Kidney (tissue), 14 donors: ENCODE measurements around the gene C1orf210. TPM values are rescaled to one million over a fixed set of nuclear protein-coding genes. Genes with fewer than 3 reads are reported as not detected.

Experiments used
- DNase-seq, 5 donors: peaks; one replicate each; pipeline ENCODE4 v3.0.0-alpha.2; 2013 to 2020
- FAIRE-seq: peaks from 2 replicates; lab custom pipeline; 2012; peaks lifted over from hg19 to GRCh38; lab: Jason Lieb, UNC
- H3K27ac ChIP-seq, 2 donors: one replicate each; pipeline ENCODE4 v1.7.0; 2013; ENCODE audit warnings: low read depth in 2 of 2, low read length in 2 of 2, inconsistent platforms in 1 of 2
- H3K27me3 ChIP-seq: one replicate; pipeline ENCODE4 v1.7.1; 2013; ENCODE audit warnings: low read length, inconsistent platforms; ENCODE audit not compliant: control insufficient read depth, insufficient read depth
- H3K36me3 ChIP-seq, 3 donors: one replicate each; pipeline versions ENCODE4 v1.7.0 to v1.7.1; 2013; ENCODE audit warnings: low read length in 3 of 3, control low read depth in 1 of 3, inconsistent platforms in 1 of 3; ENCODE audit not compliant: insufficient read depth in 3 of 3, control insufficient read depth in 2 of 3
- H3K4me1 ChIP-seq, 3 donors: one replicate each; pipeline versions ENCODE4 v1.7.0 to v1.7.1; 2013; ENCODE audit warnings: low read length in 3 of 3, inconsistent platforms in 1 of 3, low read depth in 1 of 3; ENCODE audit not compliant: control insufficient read depth in 2 of 3, insufficient read depth in 2 of 3
- H3K4me3 ChIP-seq, 3 donors: one replicate each; pipeline versions ENCODE4 v1.7.0 to v1.8.1; 2013; ENCODE audit warnings: low read length in 3 of 3, control low read depth in 1 of 3, inconsistent platforms in 1 of 3
- H3K9ac ChIP-seq, 3 donors: one replicate each; pipeline versions ENCODE4 v1.7.0 to v1.7.1; 2013; ENCODE audit warnings: low read length in 3 of 3, control low read depth in 1 of 3, inconsistent platforms in 1 of 3
- H3K9me3 ChIP-seq, 3 donors: one replicate each; pipeline versions ENCODE4 v1.7.0 to v1.7.1; 2013; ENCODE audit warnings: low read length in 3 of 3, control low read depth in 1 of 3, inconsistent platforms in 1 of 3; ENCODE audit not compliant: control insufficient read depth in 2 of 3, insufficient read depth in 1 of 3
- intact Hi-C: fragments of 100-400 bp; cut with DNase I; formaldehyde crosslinking; loops from one replicate; pipeline ENCODE4 v1.11.1; 2022
- polyA plus RNA-seq: library from polyadenylated mRNA; stranded (reverse); fragments of 350-450 nt; fragmentation: Illumina TruSeq; extraction: RNeasy Lipid Tissue Mini Kit (QIAGEN cat#74804); gene quantifications from one replicate; pipeline ENCODE4 v1.2.3, GENCODE V29; 2014; ENCODE audit warnings: low read depth, low replicate concordance; ENCODE audit not compliant: insufficient read depth
- total RNA-seq: library from RNA; stranded (reverse); fragmentation: NEBNext Ultra II Directional; extraction: Animal tissue kit (Norgen Biotek cat#: 25700); gene quantifications from one replicate; pipeline ENCODE4 v1.2.1, GENCODE V29; 2021
- TF ChIP-seq, protein P1 (sequence below): IDR thresholded peaks from 3 replicates; pipeline ENCODE4 v1.5.1; 2012; ENCODE audit warnings: mild to moderate bottlenecking, moderate library complexity, borderline replicate concordance; ENCODE audit not compliant: insufficient read depth; ENCODE audit errors: extremely low read depth
- donor health status: control.
- donor health status: control.
- donor health status: control.
- donor health status: control.
- donor health status: control.
- donor health status: DM: yes; HTN: yes; CAD: no.
- donor health status: Normal renal cell carcinoma (clear cell type).

The C1orf210 gene
- total and polyA plus RNA-seq, 2 donors from 2014 or later: 21.1 to 33.3 TPM

GRCh38 chr1:43325381-43325780 lies 40.0 kb upstream of the C1orf210 start:
- Histone ChIP-seq H3K36me3 (no peaks in the 10 kb centered on the region), H3K27me3 (no peaks in the 10 kb centered on the region), H3K9me3 (peaks cover 0 to 5% (median 0%) of the 10 kb centered on the region in 3 donors), H3K27ac (no peak overlapping the region), H3K9ac (no peak overlapping the region), H3K4me3 (no peak overlapping the region), H3K4me1 (no peaks in the 10 kb centered on the region)
- FAIRE-seq: no peak
- TF ChIP-seq, protein P1, sequence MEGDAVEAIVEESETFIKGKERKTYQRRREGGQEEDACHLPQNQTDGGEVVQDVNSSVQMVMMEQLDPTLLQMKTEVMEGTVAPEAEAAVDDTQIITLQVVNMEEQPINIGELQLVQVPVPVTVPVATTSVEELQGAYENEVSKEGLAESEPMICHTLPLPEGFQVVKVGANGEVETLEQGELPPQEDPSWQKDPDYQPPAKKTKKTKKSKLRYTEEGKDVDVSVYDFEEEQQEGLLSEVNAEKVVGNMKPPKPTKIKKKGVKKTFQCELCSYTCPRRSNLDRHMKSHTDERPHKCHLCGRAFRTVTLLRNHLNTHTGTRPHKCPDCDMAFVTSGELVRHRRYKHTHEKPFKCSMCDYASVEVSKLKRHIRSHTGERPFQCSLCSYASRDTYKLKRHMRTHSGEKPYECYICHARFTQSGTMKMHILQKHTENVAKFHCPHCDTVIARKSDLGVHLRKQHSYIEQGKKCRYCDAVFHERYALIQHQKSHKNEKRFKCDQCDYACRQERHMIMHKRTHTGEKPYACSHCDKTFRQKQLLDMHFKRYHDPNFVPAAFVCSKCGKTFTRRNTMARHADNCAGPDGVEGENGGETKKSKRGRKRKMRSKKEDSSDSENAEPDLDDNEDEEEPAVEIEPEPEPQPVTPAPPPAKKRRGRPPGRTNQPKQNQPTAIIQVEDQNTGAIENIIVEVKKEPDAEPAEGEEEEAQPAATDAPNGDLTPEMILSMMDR: no peak
- intact Hi-C loops: no loop called here
- no peak for DNase-seq

DNA sequence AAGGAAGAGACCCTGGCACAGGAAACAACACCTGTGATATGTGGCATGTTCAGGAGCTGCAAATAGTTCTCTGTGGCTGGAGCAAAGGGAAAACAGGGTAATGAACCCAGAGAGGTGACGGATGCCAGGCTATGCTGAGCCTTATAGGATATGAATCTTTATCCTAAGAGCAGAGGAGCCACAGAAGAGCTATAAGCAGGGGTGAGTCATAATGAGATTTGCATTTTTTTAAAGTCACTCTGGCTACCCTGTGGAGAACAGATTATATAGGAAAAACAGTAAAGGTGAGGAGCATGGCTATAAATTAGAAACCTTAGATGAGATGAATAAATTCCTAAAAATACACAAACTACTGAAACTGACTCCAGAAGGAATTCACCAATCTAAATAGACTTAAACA lies 39.4 kb upstream of the C1orf210 start:
- DNase-seq: no peak
- Histone ChIP-seq H3K9me3 (peaks cover 0 to 5% (median 0%) of the 10 kb centered on the region in 3 donors), H3K4me3 (no peak overlapping the region), H3K9ac (no peak overlapping the region), H3K36me3 (no peaks in the 10 kb centered on the region), H3K4me1 (no peaks in the 10 kb centered on the region), H3K27me3 (no peaks in the 10 kb centered on the region), H3K27ac (no peak overlapping the region)
- FAIRE-seq: no peak
- TF ChIP-seq, protein P1: no peak
- intact Hi-C loops: no loop called here

DNA sequence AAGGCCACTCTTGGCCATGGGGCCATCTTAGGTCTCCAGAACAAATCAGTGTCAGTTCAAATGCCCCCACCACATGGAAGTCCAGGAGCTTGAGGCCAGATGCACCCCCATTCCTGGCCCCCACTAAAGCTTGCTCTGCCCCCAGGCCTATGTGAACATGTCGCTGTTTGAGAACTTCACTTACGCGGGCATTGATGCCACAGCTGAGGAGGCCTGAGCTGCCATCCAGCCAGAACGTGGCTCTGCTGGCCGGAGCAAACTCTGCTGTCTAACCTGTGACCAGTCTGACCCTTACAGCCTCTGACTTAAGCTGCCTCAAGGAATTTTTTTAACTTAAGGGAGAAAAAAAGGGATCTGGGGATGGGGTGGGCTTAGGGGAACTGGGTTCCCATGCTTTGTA lies 37.1 kb upstream of the C1orf210 start:
- intact Hi-C loops: no loop called here
- peaks cover 0 to 5% (median 0%) of the 10 kb centered on the region in 3 donors for H3K9me3 ChIP-seq
- H3K27ac ChIP-seq: no peak overlapping the region
- TF ChIP-seq, protein P1: no peak
- H3K4me3 ChIP-seq: no peak overlapping the region
- FAIRE-seq: no peak
- H3K4me1 ChIP-seq: peaks cover 0 to 5% (median 0%) of the 10 kb centered on the region in 3 donors
- no peaks in the 10 kb centered on the region for H3K36me3 ChIP-seq
- DNase-seq: peak in 1 of 5 donors; percentile 13
- H3K9ac ChIP-seq: no peak overlapping the region
- H3K27me3 ChIP-seq: no peaks in the 10 kb centered on the region
